Muscle of arm (tissue), 12 donors: ENCODE data around the gene TBPL2. TPM values are rescaled to one million over a fixed set of nuclear protein-coding genes. Genes with fewer than 3 reads are reported as not detected.
"Not testable (repeated sequence)": the region's sequence is repeated elsewhere in the genome, so short reads cannot be mapped to it uniquely, and the experiment has no call there.

Source experiments
- DNase-seq: peaks from one replicate; pipeline ENCODE4 v3.0.0-alpha.2; 2013
- polyA plus RNA-seq, 12 donors: library from polyadenylated mRNA; unstranded; fragments of 120-200 nt; gene quantifications; one replicate each; pipeline ENCODE4 v1.2.1, GENCODE V29; 2013; ENCODE audit not compliant: insufficient read length in 12 of 12

The TBPL2 gene
- polyA plus RNA-seq, 12 donors: 0.10 to 0.13 (median 0.12) TPM; not detected in 9

- DNase-seq: no peak
These were observed 870 bp upstream of the TBPL2 start for GRCh38 chr14:55441286-55441685.

GRCh38 chr14:55438066-55438683 is 2.2 kb downstream of the TBPL2 start:
- DNase-seq: peak; percentile 32

GRCh38 chr14:55436931-55437330 is 3.5 kb downstream of the TBPL2 start:
- no peak for DNase-seq

DNA sequence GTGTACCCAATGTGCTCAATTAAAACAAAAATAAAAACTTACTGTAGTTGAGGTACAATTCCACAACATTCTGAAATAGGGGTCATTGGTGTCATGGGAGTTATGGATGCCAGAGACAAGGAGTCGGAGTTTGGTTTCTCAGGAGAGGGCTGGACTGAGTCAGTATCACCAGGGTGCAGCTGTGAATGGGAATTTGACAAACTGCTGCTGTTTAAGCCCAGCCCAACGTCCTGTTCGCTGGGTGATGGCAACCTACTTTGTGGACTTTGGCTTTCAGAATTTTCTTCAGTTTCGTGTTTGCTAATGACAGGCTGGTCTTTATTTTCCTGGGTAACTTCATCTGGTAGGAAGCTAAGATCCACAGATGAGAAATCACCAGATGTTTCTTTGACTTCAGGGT is 3.9 kb downstream of the TBPL2 start:
- DNase-seq: no peak

GRCh38 chr14:55434805-55435174 is 5.6 kb downstream of the TBPL2 start:
- no peak for DNase-seq

DNA sequence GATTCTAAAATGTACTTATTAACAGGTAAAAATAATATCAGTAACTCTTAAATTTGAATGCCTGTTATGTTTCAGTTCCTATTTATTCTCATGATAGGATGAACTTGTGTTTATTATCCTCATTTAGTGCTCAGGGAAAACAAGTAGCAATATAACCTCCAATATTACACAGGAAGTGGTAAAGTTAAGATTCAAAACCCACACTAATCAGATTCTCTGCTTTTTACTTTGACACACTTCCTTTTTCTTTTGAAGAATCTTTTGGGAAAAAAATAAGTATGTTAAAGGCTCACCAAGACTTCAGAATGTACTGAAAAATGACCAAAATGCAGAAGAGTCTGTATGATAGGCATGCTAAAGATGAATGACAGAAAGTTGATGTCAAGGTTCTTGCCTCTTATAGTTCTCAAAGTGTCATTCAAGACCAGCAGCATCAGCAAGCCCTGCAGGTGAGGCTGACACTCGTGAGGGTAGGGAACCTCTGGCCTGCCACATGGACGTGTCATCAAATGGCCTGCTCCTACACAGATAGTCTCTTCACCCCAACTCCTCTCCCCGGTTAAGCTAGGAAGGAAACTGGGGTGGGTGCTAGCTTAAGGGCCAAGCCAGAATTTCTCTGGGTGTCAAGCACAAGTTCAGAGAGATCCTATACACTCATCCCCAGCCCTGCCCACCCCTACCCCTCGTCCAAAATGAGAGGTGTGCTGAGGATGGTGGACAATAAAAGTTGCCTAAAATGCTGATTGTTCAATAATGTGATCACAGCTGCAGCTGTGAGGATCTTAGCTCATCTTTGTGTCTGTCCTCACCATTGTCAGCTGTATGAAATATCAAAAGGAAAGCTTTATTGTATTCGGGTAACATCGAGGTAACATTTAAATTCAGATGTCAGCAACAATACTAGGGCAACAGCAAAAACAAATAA is 6.3 kb downstream of the TBPL2 start:
- no peak for DNase-seq

- DNase-seq: no peak
These were observed 7.8 kb downstream of the TBPL2 start for GRCh38 chr14:55432628-55433027.

GRCh38 chr14:55430024-55430690 is 10.3 kb downstream of the TBPL2 start:
- no peak for DNase-seq

DNA sequence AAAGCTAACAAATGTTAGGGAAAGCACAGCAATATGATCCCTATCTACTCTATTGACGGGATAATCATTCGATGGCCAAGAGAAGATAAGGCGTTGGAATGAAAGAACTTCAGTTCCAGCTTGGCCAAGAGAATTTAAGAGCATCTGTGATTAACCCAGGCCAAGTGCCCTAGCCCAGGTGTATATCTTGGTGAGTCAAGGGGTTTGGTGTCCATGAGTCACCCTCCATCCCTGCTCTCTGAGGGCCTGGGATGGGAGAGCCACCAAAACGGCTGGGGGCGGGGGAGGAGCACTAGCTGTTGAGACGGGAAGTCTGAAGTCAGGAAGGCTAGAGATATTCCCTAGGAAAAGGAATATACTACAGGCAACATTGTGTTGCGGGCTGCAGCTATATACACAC is 13.0 kb downstream of the TBPL2 start:
- DNase-seq: no peak

- DNase-seq: no peak
These were observed 13.5 kb downstream of the TBPL2 start for GRCh38 chr14:55426891-55427290.

GRCh38 chr14:55425091-55425490 is 15.3 kb downstream of the TBPL2 start:
- no peak for DNase-seq

- no peak for DNase-seq
These were observed 16.4 kb downstream of the TBPL2 start for GRCh38 chr14:55423969-55424368.

- DNase-seq: not testable (repeated sequence)
These were observed 18.1 kb downstream of the TBPL2 start for GRCh38 chr14:55422338-55422737.

GRCh38 chr14:55419663-55420062 is 20.8 kb downstream of the TBPL2 start:
- DNase-seq: no peak

GRCh38 chr14:55418411-55418810 is 22.0 kb downstream of the TBPL2 start:
- no peak for DNase-seq

- no peak for DNase-seq
These were observed 22.5 kb downstream of the TBPL2 start for GRCh38 chr14:55417955-55418354.

GRCh38 chr14:55416866-55417265 is 23.6 kb downstream of the TBPL2 start:
- no peak for DNase-seq

DNA sequence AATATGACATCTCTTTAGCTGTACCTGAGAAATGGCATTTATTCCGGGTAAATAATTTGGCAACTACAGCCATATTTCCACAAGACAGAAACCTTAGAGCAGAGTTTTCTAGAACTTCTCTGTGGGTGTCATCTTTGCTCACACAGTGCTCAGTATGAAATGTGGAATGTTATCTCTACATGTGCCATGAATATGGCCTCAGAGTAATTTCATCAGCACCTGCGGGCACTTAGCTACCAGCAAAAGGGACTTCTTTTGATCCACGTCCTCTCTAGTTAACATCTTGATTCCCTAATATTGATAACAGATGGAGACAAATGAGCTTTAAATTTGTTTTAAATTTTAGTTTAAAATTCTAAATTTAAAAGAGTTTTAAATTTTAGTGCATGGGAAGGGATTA is 25.9 kb downstream of the TBPL2 start:
- no peak for DNase-seq

DNA sequence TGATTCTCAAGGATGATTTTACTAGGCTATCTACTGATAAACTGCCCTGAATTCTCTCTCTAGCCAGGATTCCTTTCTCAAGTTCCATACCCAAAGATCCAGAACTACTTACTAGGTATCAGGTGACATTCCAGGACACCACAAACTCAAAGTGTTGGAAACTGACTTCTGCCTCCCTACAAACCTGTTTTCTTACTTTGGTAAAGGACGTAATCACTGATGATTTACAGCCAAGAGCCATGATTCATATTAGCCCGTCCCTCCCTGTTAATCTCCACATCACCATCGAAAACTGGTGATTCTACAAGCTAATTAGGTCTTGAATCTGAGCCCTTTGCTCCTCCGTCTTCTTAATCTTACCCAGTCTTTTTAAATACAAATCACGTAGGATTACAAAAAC is 27.7 kb downstream of the TBPL2 start:
- DNase-seq: no peak

DNA sequence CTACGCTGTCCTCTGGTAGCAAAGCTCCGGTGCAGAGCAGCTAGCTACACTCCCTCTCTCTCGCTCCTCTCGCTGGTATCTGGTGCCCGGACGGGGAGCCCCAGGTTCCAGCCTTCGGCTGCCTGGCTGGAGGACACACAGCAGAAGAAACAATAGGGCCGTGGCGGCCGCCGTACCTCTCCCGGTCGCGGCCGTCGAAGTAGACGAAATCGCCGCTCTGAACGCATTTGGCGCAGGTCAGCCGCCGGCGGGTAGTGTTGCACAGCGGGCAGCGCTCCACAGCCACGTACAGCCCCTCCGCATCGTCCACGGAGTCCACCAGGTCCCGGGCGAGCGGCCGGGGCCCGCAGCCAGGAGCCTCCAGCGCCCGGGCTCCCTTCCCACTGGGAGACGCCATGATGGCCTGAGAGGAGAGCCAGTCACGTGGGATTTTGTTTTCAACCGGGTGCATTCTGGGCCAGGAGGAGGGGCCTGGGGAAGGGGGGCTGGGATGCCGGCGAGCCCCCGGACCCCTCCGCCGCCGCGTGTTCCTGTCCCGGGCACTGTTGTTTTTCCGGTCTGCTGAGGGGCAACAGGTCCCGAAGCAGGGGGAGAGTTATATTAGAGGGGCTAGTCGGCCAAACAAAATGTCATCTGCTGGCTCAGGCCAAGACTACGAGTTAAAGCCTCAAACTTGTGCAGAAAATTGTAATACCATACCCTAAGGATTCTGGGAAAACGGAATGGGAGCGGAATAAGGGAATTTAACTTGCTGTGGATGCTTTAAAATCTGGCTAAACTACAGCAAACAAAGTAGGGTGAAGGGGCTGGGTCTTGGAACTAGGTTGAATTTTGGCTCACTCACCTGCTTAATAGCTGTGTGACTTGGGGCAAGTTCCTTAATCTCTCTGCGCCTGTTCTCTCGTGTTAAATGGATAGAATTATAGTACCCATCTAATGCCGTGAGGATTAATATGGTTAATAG is 28.7 kb downstream of the TBPL2 start, which contains the start of gene ATG14:
Gene ATG14 (minus strand): TSS at position 405 of the 964 bp plus-strand sequence. CDS start 8 bp downstream, at position 397.
- peak; percentile 90 for DNase-seq

DNA sequence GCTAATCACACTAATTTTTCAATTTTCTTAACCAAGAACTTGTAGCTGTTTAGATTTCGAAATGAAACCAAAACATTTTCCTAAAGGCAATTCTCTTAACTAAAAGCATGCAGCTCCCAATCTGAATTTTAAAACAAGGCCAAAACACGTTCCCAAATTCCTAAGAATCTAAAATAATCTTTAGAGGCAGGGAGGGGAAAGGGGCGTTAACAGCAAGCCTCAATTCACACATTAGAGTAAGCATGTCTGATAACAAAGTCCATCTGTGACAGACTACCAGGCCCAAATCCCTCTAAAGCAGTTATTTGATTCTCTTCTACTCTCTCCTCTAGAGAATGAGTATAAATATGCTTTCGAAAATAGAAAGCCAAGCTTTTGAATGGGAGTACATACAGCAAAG is 29.5 kb downstream of the TBPL2 start:
- DNase-seq: no peak
